IMR-90 (cell line): ENCODE measurements around the gene PRPF4. TPM values are rescaled to one million over a fixed set of nuclear protein-coding genes. Genes with fewer than 3 reads are reported as not detected.
A peak's percentile ranks its signal among the peaks of the same experiment; 100 is the strongest.

Experiments
- ATAC-seq: fragments of 200-7000 bp; cut with Tn5 transposase; 2 replicates; pipeline ENCODE4 v1.9.1; 2020; ENCODE audit warnings: low read depth, mild to moderate bottlenecking, moderate library complexity
- BruUV-seq: library from RNA; stranded (reverse); fragments of 400-500 nt; replicated peaks from 2 replicates; lab custom pipeline; 2021; lab: Mats Ljungman, UMichigan
- CTCF ChIA-PET: fragments of 300-600 bp; formaldehyde crosslinking; extraction: SDS; loops from one replicate; lab custom pipeline; 2021; ENCODE audit warnings: antibody characterized with exemption; lab: Yijun Ruan, JAX
- POLR2A ChIA-PET: fragments of 300-600 bp; sonication (Branson Sonifier 250); formaldehyde crosslinking; loops from one replicate; lab custom pipeline; 2022; ENCODE audit warnings: antibody characterized with exemption; ENCODE audit not compliant: unreplicated experiment; lab: Charles Lee
- DNase-seq: peaks from one replicate; pipeline ENCODE4 v3.0.0; 2013
- H2AFZ ChIP-seq: replicated peaks from 2 replicates; pipeline ENCODE3; 2013; ENCODE audit warnings: low read length, mild to moderate bottlenecking; ENCODE audit not compliant: poor library complexity
- H2AK5ac ChIP-seq: 2 replicates; pipeline ENCODE4 v1.6.1; 2013; ENCODE audit warnings: low read depth, low read length, inconsistent platforms
- H2AK9ac ChIP-seq: replicated peaks from 2 replicates; pipeline ENCODE3; 2013; ENCODE audit warnings: mild to moderate bottlenecking, low read depth, low read length, moderate library complexity; ENCODE audit not compliant: poor library complexity
- H2BK120ac ChIP-seq: 2 replicates; pipeline ENCODE4 v1.6.1; 2013; ENCODE audit warnings: low read depth, low read length, inconsistent platforms
- H2BK15ac ChIP-seq: 3 replicates; pipeline ENCODE4 v1.6.1; 2013; ENCODE audit warnings: low read depth, low read length, inconsistent platforms
- H2BK20ac ChIP-seq: 2 replicates; pipeline ENCODE4 v1.6.1; 2013; ENCODE audit warnings: low read depth, mild to moderate bottlenecking, inconsistent platforms, low read length, moderate library complexity
- H2BK5ac ChIP-seq: 2 replicates; pipeline ENCODE4 v1.6.1; 2013; ENCODE audit warnings: mild to moderate bottlenecking, low read depth, low read length, inconsistent platforms; ENCODE audit not compliant: poor library complexity, severe bottlenecking
- H3K14ac ChIP-seq: replicated peaks from 2 replicates; pipeline ENCODE4 v1.6.1; 2013; ENCODE audit warnings: low read depth, low read length, inconsistent platforms
- H3K18ac ChIP-seq: 2 replicates; pipeline ENCODE4 v1.6.1; 2013; ENCODE audit warnings: low read depth, low read length, control low read depth
- H3K23ac ChIP-seq: 2 replicates; pipeline ENCODE4 v1.6.1; 2013; ENCODE audit warnings: low read depth, low read length, inconsistent platforms
- H3K27ac ChIP-seq: 2 replicates; pipeline ENCODE4 v1.5.1; 2013; ENCODE audit warnings: mild to moderate bottlenecking, control low read depth, low read length; ENCODE audit not compliant: insufficient read depth
- H3K27me3 ChIP-seq: 2 replicates; pipeline ENCODE4 v1.6.1; 2013; ENCODE audit warnings: low read length; ENCODE audit not compliant: control insufficient read depth, insufficient read depth
- H3K36me3 ChIP-seq: 2 replicates; pipeline ENCODE4 v1.6.1; 2013; ENCODE audit warnings: low read length, mixed read lengths; ENCODE audit not compliant: control insufficient read depth, insufficient read depth
- H3K4ac ChIP-seq: 2 replicates; pipeline ENCODE4 v1.6.1; 2013; ENCODE audit warnings: low read depth, low read length, inconsistent platforms
- H3K4me1 ChIP-seq: 2 replicates; pipeline ENCODE4 v1.6.1; 2013; ENCODE audit warnings: low read length, mixed read lengths; ENCODE audit not compliant: control insufficient read depth, insufficient read depth
- H3K4me2 ChIP-seq: 2 replicates; pipeline ENCODE4 v1.6.1; 2013; ENCODE audit warnings: low read depth, mild to moderate bottlenecking, control low read depth, low read length, moderate library complexity
- H3K4me3 ChIP-seq: 2 replicates; pipeline ENCODE4 v1.5.1; 2013; ENCODE audit warnings: low read depth, mild to moderate bottlenecking, control low read depth, low read length, moderate library complexity; ENCODE audit not compliant: insufficient read depth
- H3K56ac ChIP-seq: 2 replicates; pipeline ENCODE4 v1.6.1; 2013; ENCODE audit warnings: low read length, inconsistent platforms; ENCODE audit not compliant: insufficient read depth; ENCODE audit errors: extremely low read depth
- H3K79me1 ChIP-seq, 2 experiments: 2 replicates each; pipeline ENCODE4 v1.6.1; 2013; ENCODE audit warnings: low read length in 2 of 2, inconsistent platforms in 1 of 2, low read depth in 1 of 2
- H3K9ac ChIP-seq: 2 replicates; pipeline ENCODE4 v1.6.1; 2013; ENCODE audit warnings: low read depth, low read length, control low read depth
- H3K9me1 ChIP-seq: 2 replicates; pipeline ENCODE4 v1.6.1; 2013; ENCODE audit warnings: low read length, inconsistent platforms; ENCODE audit not compliant: insufficient read depth
- H3K9me3 ChIP-seq: 2 replicates; pipeline ENCODE4 v1.6.1; 2013; ENCODE audit warnings: low read length; ENCODE audit not compliant: control insufficient read depth, insufficient read depth
- H4K20me1 ChIP-seq: 2 replicates; pipeline ENCODE4 v1.6.1; 2013; ENCODE audit warnings: low read length, inconsistent platforms; ENCODE audit not compliant: insufficient read depth
- H4K5ac ChIP-seq: 2 replicates; pipeline ENCODE4 v1.6.1; 2013; ENCODE audit warnings: mild to moderate bottlenecking, low read depth, low read length, control low read depth
- H4K8ac ChIP-seq, 2 experiments: 2 replicates each; pipeline ENCODE4 v1.6.1; 2013; ENCODE audit warnings: low read depth in 2 of 2, low read length in 2 of 2, control low read depth in 1 of 2, inconsistent platforms in 1 of 2
- H4K91ac ChIP-seq: 2 replicates; pipeline ENCODE4 v1.6.1; 2013; ENCODE audit warnings: low read depth, low read length, inconsistent platforms; ENCODE audit not compliant: insufficient read depth
- CHD1 ChIP-seq: IDR thresholded peaks from 2 replicates; pipeline ENCODE4 v1.6.1; 2012; ENCODE audit warnings: low read depth, low read length, improper control_type of control experiment
- FOS ChIP-seq: fragments of 150-350 bp; IDR thresholded peaks from 2 replicates; pipeline ENCODE4 v1.6.1; 2016; ENCODE audit warnings: low read depth, low read length
- MXI1 ChIP-seq: IDR thresholded peaks from 2 replicates; pipeline ENCODE4 v1.6.1; 2012; ENCODE audit warnings: low read depth, mild to moderate bottlenecking, low read length, moderate library complexity, borderline replicate concordance
- RAD21 ChIP-seq: IDR thresholded peaks from 2 replicates; pipeline ENCODE4 v1.6.1; 2012; ENCODE audit warnings: low read length, improper control_type of control experiment
- RCOR1 ChIP-seq: IDR thresholded peaks from 2 replicates; pipeline ENCODE4 v1.6.1; 2012; ENCODE audit warnings: mild to moderate bottlenecking, low read length, improper control_type of control experiment; ENCODE audit not compliant: insufficient replicate concordance
- RFX5 ChIP-seq: IDR thresholded peaks from 2 replicates; pipeline ENCODE4 v1.8.0; 2012; ENCODE audit warnings: low read depth, mild to moderate bottlenecking, low read length, moderate library complexity
- WGBS, 2 experiments: methylation state at CpG; one replicate each; pipeline versions ENCODE4 v1.1.5 to v1.1.7; 2013; ENCODE audit warnings: missing lambda C conversion rate in 2 of 2; ENCODE audit not compliant: insufficient read length in 1 of 2; ENCODE audit errors: extremely low coverage in 2 of 2; 5-methylcytosine and 5-hydroxymethylcytosine counted together
- dilution Hi-C: fragments of 300-500 bp; cut with HindIII; formaldehyde crosslinking; loops from one replicate; pipeline ENCODE4 v1.14.3; 2018; ENCODE audit warnings: low sequenced_read_pairs; ENCODE audit not compliant: unreplicated experiment
- in situ Hi-C: fragments of 300-500 bp; cut with MboI; formaldehyde crosslinking; loops from 3 replicates; pipeline ENCODE4 v1.14.3; 2019; ENCODE audit warnings: low sequenced_read_pairs, inconsistent platforms, mixed read lengths
- intact Hi-C: fragments of 100-400 bp; cut with micrococcal nuclease; formaldehyde crosslinking; loops from 2 replicates; pipeline ENCODE4 v1.10.0; 2022
- polyA plus RNA-seq, 3 experiments: library from polyadenylated mRNA; depleted of rRNA; stranded (reverse); fragments of >200 nt; gene quantifications; 2 replicates each; pipeline ENCODE4 v1.2.3, GENCODE V29; 2012; ENCODE audit warnings: low replicate concordance in 1 of 3
- total RNA-seq: library from RNA; depleted of rRNA; stranded (reverse); fragments of >200 nt; gene quantifications from 2 replicates; pipeline ENCODE4 v1.2.3, GENCODE V29; 2012

PRPF4 gene
- total and polyA plus RNA-seq, 2 of the 4 experiments (the other 2 are of a cell fraction), result 21.4 to 38.0 TPM

DNA sequence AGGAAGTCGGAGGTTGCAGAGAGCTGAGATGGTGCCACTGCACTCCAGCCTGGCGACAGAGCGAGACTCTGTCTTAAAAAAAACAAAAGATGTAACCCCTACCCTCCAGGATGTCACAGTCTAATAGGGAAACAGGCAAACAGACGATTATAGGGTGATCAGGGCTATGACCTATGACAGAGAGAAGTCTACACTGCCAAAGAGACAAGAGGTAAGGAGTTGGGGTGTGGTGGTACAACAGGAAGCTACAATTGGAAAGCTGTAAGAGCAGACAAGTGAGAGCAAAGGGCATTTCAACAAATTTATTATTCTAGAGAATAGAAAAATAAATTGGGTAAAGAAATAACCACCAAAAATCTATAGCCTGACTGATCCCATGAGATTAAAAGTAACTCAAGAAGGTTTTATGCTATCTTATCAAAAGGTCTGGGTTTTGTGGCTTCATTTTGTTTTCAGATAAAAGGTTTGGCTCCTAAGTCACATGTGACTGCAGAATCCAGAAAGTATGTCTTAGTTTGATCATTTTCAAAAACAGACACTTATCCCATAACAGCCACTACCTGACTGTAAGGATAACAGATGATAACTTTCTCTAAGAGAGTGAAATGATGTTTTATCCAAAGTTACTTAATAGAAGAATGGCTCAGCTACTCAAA is 7.4 kb upstream of the PRPF4 start:
- ChIA-PET CTCF (no interaction called here), POLR2A (no interaction called here)
- no peaks in the 10 kb centered on the region for H3K9me3 ChIP-seq
- H3K79me1 ChIP-seq, result peaks cover 3 to 10% of the 10 kb centered on the region in 2 experiments; a peak in 1 of 4 replicates
- dilution Hi-C loops (no loop called here), intact Hi-C loops (loop anchor here (10.0 kb wide), 1 partner anchor 73 kb away; no protein-coding TSS in a partner anchor), in situ Hi-C loops (no loop called here)
- H2AK9ac ChIP-seq, result no peak overlapping the region
- H2BK20ac ChIP-seq, result no peak overlapping the region
- no peak overlapping the region for H4K91ac ChIP-seq
- no peak overlapping the region for H3K9ac ChIP-seq
- BruUV-seq, result no TSS peak
- H2AFZ ChIP-seq, result no peak overlapping the region
- no peaks in the 10 kb centered on the region for H3K9me1 ChIP-seq
- DNase-seq (no peak), ATAC-seq (no peak)
- H3K27ac ChIP-seq, result no peak overlapping the region
- 0 out of 2 replicates have a peak overlapping the region, but pooled peaks have one; percentile 3 for H2AK5ac ChIP-seq
- no peak overlapping the region for H3K4me2 ChIP-seq
- H3K56ac ChIP-seq, result no peak overlapping the region
- no peak overlapping the region for H3K4ac ChIP-seq
- no peak overlapping the region for H4K8ac ChIP-seq
- no peak overlapping the region for H2BK120ac ChIP-seq
- no peak overlapping the region for H3K14ac ChIP-seq
- H2BK15ac ChIP-seq, result no peak overlapping the region
- H3K27me3 ChIP-seq, result no peaks in the 10 kb centered on the region
- H4K5ac ChIP-seq, result no peak overlapping the region
- no peak overlapping the region for H3K4me3 ChIP-seq
- TF ChIP-seq RFX5 (no peak), RAD21 (no peak), RCOR1 (no peak), CHD1 (no peak), MXI1 (no peak), FOS (no peak)
- no peak overlapping the region for H3K23ac ChIP-seq
- H3K36me3 ChIP-seq, result peaks cover 31% of the 10 kb centered on the region
- H3K18ac ChIP-seq, result no peak overlapping the region
- no peaks in the 10 kb centered on the region for H4K20me1 ChIP-seq
- H3K4me1 ChIP-seq, result no peaks in the 10 kb centered on the region
- no CpG with 5 or more reads among the region's 4 CpGs for WGBS, 2 experiments
- H2BK5ac ChIP-seq, result no peak overlapping the region
